HepG2 (cell line): Measurements from ENCODE around the gene ATP2B2. TPM values are rescaled to one million over a fixed set of nuclear protein-coding genes. Genes with fewer than 3 reads are reported as not detected.

Experiments used
- JUN ChIP-seq: sonication (generic); formaldehyde crosslinking; IDR thresholded peaks from 2 replicates; pipeline ENCODE4 v1.4.0; 2020; ENCODE audit warnings: mild to moderate bottlenecking, missing genetic modification reagents
- MYNN ChIP-seq: sonication (generic); formaldehyde crosslinking; IDR thresholded peaks from 2 replicates; pipeline ENCODE4 v1.4.0; 2020; ENCODE audit warnings: mild to moderate bottlenecking, low read depth, missing genetic modification reagents
- NRL ChIP-seq: sonication (generic); formaldehyde crosslinking; IDR thresholded peaks from 2 replicates; pipeline ENCODE4 v1.5.0; 2020; ENCODE audit warnings: missing genetic modification reagents, mild to moderate bottlenecking, moderate library complexity, borderline replicate concordance
- PRDM15 ChIP-seq: sonication (generic); formaldehyde crosslinking; IDR thresholded peaks from 2 replicates; pipeline ENCODE4 v1.4.0; 2020; ENCODE audit warnings: missing genetic modification reagents
- RAD21 ChIP-seq: fragments of 450-650 bp; formaldehyde crosslinking; IDR thresholded peaks from 2 replicates; pipeline ENCODE4 v1.5.0; 2020; ENCODE audit warnings: mild to moderate bottlenecking
- SMC3 ChIP-seq: IDR thresholded peaks from 2 replicates; pipeline ENCODE4 v1.6.1; 2011; ENCODE audit warnings: low read length, improper control_type of control experiment
- ZFP91 ChIP-seq: sonication (generic); formaldehyde crosslinking; IDR thresholded peaks from 2 replicates; pipeline ENCODE4 v1.9.0; 2022; ENCODE audit warnings: missing genetic modification reagents, mild to moderate bottlenecking, borderline replicate concordance
- ZNF460 ChIP-seq: sonication (generic); formaldehyde crosslinking; IDR thresholded peaks from 2 replicates; pipeline ENCODE4 v1.5.1; 2020; ENCODE audit warnings: missing genetic modification reagents, mild to moderate bottlenecking, borderline replicate concordance
- ZNF576 ChIP-seq: sonication (generic); formaldehyde crosslinking; IDR thresholded peaks from 2 replicates; pipeline ENCODE4 v1.4.0; 2020; ENCODE audit warnings: mild to moderate bottlenecking, missing genetic modification reagents
- ZNF737 ChIP-seq: sonication (generic); formaldehyde crosslinking; IDR thresholded peaks from 2 replicates; pipeline ENCODE4 v1.5.0; 2020; ENCODE audit warnings: missing genetic modification reagents, mild to moderate bottlenecking, borderline replicate concordance
- ZNF784 ChIP-seq: sonication (generic); formaldehyde crosslinking; IDR thresholded peaks from 2 replicates; pipeline ENCODE4 v1.5.1; 2020; ENCODE audit warnings: missing genetic modification reagents, mild to moderate bottlenecking, borderline replicate concordance
- ZNF850 ChIP-seq: sonication (generic); formaldehyde crosslinking; conservative IDR thresholded peaks from 2 replicates; pipeline ENCODE4 v1.9.0; 2021; ENCODE audit warnings: mild to moderate bottlenecking, missing genetic modification reagents
- polyA plus RNA-seq, 8 experiments: library from polyadenylated mRNA; depleted of rRNA in 3 of 8; stranded (reverse) in 7 of 8; unstranded in 1 of 8; fragments of >200 nt; fragmentation: Illumina TruSeq in 4 of 8; extraction: Trizol in 4 of 8; gene quantifications; 2 replicates each; pipeline versions ENCODE4 v1.2.1 to v1.2.3, GENCODE V29; 2011 to 2016; ENCODE audit warnings: low read depth in 4 of 8, missing spikeins in 1 of 8, mixed read lengths in 1 of 8; ENCODE audit not compliant: insufficient read depth in 1 of 8
- total RNA-seq, 5 experiments: library from RNA; depleted of rRNA; stranded (reverse); fragments of >200 nt; fragmentation: Illumina TruSeq; extraction: Trizol; gene quantifications; 2 replicates each; pipeline ENCODE4 v1.2.3, GENCODE V29; 2016; ENCODE audit warnings: low read depth in 1 of 5
- TF ChIP-seq, protein P1 (sequence below): sonication (generic); formaldehyde crosslinking; conservative IDR thresholded peaks from 2 replicates; pipeline ENCODE4 v1.4.0; 2020; ENCODE audit warnings: missing genetic modification reagents
- TF ChIP-seq, protein P2 (sequence below): sonication (generic); formaldehyde crosslinking; IDR thresholded peaks from 2 replicates; pipeline ENCODE4 v1.4.0; 2020; ENCODE audit warnings: low read depth, mild to moderate bottlenecking, missing genetic modification reagents
- TF ChIP-seq, protein P3 (sequence below): sonication (generic); formaldehyde crosslinking; IDR thresholded peaks from 2 replicates; pipeline ENCODE4 v1.8.1; 2023; ENCODE audit warnings: mild to moderate bottlenecking, inconsistent platforms, moderate library complexity, missing genetic modification reagents, borderline replicate concordance

The ATP2B2 gene
- total and polyA plus RNA-seq, 2 of the 13 experiments (the other 11 are each of a cell fraction or from before 2014, with no cell fraction given): 1.5 to 2.3 TPM

- TF ChIP-seq PRDM15 (CRISPR knock-in tag) (no peak), NRL (CRISPR knock-in tag) (no peak), ZFP91 (CRISPR knock-in tag) (peak; percentile 90), RAD21 (CRISPR knock-in tag) (peak; percentile 29; the same call in 1 of the 2 replicates), ZNF737 (peak; percentile 92; the same call in 1 of the 2 replicates), MYNN (CRISPR knock-in tag) (no peak), ZNF850 (CRISPR knock-in tag) (no peak), ZNF784 (CRISPR knock-in tag) (no peak), ZNF460 (CRISPR knock-in tag) (peak; percentile 67; the same call in 1 of the 2 replicates), ZNF576 (CRISPR knock-in tag) (no peak), JUN (CRISPR knock-in tag) (peak; percentile 71), SMC3 (peak; percentile 56)
- TF ChIP-seq, protein P1, sequence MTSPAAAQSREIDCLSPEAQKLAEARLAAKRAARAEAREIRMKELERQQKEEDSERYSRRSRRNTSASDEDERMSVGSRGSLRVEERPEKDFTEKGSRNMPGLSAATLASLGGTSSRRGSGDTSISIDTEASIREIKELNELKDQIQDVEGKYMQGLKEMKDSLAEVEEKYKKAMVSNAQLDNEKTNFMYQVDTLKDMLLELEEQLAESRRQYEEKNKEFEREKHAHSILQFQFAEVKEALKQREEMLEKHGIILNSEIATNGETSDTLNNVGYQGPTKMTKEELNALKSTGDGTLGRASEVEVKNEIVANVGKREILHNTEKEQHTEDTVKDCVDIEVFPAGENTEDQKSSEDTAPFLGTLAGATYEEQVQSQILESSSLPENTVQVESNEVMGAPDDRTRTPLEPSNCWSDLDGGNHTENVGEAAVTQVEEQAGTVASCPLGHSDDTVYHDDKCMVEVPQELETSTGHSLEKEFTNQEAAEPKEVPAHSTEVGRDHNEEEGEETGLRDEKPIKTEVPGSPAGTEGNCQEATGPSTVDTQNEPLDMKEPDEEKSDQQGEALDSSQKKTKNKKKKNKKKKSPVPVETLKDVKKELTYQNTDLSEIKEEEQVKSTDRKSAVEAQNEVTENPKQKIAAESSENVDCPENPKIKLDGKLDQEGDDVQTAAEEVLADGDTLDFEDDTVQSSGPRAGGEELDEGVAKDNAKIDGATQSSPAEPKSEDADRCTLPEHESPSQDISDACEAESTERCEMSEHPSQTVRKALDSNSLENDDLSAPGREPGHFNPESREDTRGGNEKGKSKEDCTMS (CRISPR knock-in tag): no peak
- TF ChIP-seq, protein P2, sequence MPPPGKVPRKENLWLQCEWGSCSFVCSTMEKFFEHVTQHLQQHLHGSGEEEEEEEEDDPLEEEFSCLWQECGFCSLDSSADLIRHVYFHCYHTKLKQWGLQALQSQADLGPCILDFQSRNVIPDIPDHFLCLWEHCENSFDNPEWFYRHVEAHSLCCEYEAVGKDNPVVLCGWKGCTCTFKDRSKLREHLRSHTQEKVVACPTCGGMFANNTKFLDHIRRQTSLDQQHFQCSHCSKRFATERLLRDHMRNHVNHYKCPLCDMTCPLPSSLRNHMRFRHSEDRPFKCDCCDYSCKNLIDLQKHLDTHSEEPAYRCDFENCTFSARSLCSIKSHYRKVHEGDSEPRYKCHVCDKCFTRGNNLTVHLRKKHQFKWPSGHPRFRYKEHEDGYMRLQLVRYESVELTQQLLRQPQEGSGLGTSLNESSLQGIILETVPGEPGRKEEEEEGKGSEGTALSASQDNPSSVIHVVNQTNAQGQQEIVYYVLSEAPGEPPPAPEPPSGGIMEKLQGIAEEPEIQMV (CRISPR knock-in tag): peak; percentile 65; the same call in 1 of the 2 replicates
- TF ChIP-seq, protein P3, sequence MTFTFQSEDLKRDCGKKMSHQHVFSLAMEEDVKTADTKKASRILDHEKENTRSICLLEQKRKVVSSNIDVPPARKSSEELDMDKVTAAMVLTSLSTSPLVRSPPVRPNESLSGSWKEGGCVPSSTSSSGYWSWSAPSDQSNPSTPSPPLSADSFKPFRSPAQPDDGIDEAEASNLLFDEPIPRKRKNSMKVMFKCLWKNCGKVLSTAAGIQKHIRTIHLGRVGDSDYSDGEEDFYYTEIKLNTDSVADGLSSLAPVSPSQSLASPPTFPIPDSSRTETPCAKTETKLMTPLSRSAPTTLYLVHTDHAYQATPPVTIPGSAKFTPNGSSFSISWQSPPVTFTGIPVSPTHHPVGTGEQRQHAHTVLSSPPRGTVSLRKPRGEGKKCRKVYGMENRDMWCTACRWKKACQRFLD (CRISPR knock-in tag): no peak
Observed at GRCh38 chr3:10508619-10509260, 3.4 kb upstream of the ATP2B2 start (continued).
